IPS-18a (cell line): Measurements from ENCODE around the gene BCL2L1.

Experiments
- H3K27ac ChIP-seq: one replicate; pipeline ENCODE4 v1.5.1; 2013; ENCODE audit warnings: low read length
- H3K27me3 ChIP-seq: one replicate; pipeline ENCODE4 v1.6.1; 2013; ENCODE audit warnings: mild to moderate bottlenecking, low read length; ENCODE audit not compliant: control insufficient read depth, insufficient read depth
- H3K36me3 ChIP-seq: one replicate; pipeline ENCODE4 v1.6.1; 2013; ENCODE audit warnings: low read depth, low read length; ENCODE audit not compliant: control insufficient read depth
- H3K4me1 ChIP-seq: one replicate; pipeline ENCODE4 v1.6.1; 2013; ENCODE audit warnings: low read depth, low read length; ENCODE audit not compliant: control insufficient read depth
- H3K4me3 ChIP-seq: one replicate; pipeline ENCODE4 v1.5.1; 2013; ENCODE audit warnings: low read length
- H3K9ac ChIP-seq: one replicate; pipeline ENCODE4 v1.6.1; 2013; ENCODE audit warnings: mild to moderate bottlenecking, low read length, moderate library complexity
- H3K9me3 ChIP-seq: one replicate; pipeline ENCODE4 v1.6.1; 2013; ENCODE audit warnings: low read depth, low read length; ENCODE audit not compliant: control insufficient read depth

Gene BCL2L1

DNA sequence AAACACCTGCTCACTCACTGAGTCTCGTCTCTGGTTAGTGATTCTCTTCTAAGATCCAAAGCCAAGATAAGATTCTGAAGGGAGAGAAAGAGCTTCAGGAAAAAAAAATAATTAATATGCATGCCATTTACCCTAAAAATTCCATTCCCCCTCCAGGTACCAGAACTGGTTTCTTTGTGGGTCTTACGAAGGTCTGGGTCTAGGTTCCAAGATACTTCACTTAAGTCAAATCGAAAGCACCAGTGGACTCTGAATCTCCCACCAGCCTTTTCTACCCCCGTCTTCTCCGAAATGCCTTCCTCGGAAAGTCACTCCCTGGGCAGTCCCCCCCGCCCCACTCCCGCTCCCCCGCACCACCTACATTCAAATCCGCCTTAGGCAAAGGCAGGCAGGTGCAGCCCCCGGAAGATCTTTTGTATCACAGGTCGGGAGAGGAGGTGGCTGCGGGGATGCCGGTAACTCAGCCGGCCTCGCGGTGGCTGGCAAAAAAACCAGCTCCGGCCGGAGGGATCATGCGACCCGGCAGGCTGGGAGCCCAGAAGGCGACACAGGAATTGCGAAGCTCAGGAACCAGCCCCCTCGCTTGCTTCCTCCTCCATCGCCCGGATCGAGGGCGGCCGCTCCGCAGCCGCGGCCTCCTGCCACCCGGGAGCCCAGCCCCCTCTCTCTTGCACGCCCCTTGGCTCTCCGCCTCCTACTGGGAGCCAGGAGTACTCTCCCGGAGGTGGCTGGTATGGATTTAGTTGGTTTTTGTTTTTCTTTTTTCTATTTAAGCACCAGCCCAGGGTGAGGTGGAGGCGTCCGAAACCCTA lies at the start of gene BCL2L1:
Gene BCL2L1 (minus strand): TSS at position 612 of the 812 bp plus-strand sequence. CDS start 650 bp downstream, outside the sequence.
- H3K9ac ChIP-seq = peak within 1 kb of the TSS; percentile 90
- H3K27ac ChIP-seq = peak within 1 kb of the TSS; percentile 91
- peaks cover 19% of the 10 kb centered on the region for H3K36me3 ChIP-seq
- no peaks in the 10 kb centered on the region for H3K27me3 ChIP-seq
- H3K4me1 ChIP-seq = peaks cover 34% of the 10 kb centered on the region
- no peaks in the 10 kb centered on the region for H3K9me3 ChIP-seq
- H3K4me3 ChIP-seq = peak within 1 kb of the TSS; percentile 63

DNA sequence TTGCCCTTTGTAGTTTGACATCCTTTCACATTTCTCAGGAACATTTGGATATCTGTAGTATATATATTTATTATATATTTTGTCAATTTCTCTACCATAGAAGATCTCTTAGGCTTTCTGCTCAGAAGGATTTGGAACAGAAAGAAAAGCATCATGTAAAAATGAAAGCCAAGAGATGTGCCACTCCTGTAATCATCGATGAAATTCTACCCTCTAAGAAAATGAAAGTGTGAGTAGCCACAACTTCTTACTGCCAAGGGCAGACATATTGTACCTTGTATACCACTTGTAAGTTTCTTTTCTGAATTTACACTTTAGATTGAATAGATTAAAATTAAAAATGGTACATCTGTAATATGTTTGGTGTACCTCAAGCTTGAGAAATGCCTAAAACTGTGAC lies 47.6 kb upstream of the BCL2L1 start:
- no peak overlapping the region for H3K27ac ChIP-seq
- H3K27me3 ChIP-seq = no peaks in the 10 kb centered on the region
- peaks cover 77% of the 10 kb centered on the region for H3K36me3 ChIP-seq
- H3K4me1 ChIP-seq = no peaks in the 10 kb centered on the region
- H3K4me3 ChIP-seq = no peak overlapping the region
- H3K9me3 ChIP-seq = no peaks in the 10 kb centered on the region
- no peak overlapping the region for H3K9ac ChIP-seq

DNA sequence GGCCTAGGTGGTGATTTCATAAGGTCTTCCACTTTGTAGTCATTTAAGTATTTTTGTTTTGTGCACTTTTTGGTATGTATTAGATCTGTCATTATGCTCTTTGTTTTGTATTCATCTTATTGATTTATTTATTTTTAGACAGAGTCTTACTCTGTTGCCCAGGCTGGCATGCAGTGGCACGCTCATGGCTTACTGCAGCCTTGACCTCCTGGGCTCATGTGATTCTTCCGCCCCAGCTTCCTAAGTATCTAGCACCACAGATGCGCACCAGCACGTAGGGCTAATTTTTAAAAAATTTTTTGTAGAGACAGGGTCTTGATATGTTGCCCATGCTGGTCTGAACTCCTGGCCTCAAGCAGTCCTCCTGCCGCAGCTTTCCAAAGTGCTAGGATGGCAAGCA lies 47.0 kb upstream of the BCL2L1 start:
- Histone ChIP-seq H3K4me1 (no peaks in the 10 kb centered on the region), H3K27ac (no peak overlapping the region), H3K27me3 (no peaks in the 10 kb centered on the region), H3K4me3 (no peak overlapping the region), H3K9ac (no peak overlapping the region), H3K9me3 (no peaks in the 10 kb centered on the region), H3K36me3 (peaks cover 82% of the 10 kb centered on the region)

DNA sequence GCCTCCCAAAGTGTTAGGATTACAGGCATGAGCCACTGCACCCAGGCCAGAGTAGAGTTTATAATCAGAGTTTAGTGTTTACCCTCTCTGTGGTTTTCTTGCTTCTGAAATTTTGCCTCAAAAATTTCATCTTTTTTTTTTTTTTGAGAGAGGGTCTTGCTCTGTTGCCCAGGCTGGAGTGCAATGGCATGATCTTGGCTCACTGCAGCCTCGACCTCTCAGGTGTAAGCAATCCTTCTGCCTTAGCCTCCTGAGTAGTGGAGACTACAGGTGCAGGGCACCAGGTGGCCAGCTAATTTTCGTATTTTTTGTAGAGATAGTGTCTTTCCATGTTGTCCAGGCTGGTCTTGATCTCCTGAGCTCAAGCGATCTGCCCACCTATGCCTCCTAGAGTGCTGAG lies 45.1 kb upstream of the BCL2L1 start:
- Histone ChIP-seq H3K9me3 (no peaks in the 10 kb centered on the region), H3K4me1 (no peaks in the 10 kb centered on the region), H3K27ac (no peak overlapping the region), H3K4me3 (no peak overlapping the region), H3K36me3 (peaks cover 71% of the 10 kb centered on the region), H3K27me3 (no peaks in the 10 kb centered on the region), H3K9ac (no peak overlapping the region)

DNA sequence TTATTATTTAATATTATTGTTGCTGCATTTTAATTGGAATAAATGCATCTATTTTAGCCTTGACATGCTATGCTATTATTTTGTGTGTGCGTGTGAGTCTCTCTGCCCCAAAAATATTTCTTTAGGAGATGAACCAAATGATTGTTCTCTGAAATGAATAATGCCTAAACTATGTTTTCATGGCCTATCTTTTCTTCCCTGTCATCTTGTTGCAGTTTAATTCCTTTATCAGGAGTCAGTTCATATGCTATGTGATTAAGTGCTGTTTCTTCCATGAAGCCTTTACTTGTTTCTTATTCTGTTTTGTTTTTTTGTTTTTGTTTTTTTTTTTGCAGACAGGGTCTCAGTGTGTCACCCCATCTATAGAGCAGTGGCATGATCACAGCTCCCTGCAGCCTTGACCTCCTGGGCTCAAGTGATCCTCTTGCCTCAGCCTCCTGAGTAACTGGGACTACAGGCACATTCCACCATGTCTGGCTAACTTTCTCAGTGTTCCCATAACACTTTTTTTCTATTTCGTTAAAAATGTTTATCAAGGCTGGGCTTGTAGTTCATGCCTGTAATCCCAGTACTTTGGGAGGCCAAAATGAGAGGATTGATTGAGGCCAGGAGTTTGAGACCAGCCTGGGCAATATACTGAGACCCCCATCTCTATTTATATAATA lies 42.1 kb upstream of the BCL2L1 start:
- no peak overlapping the region for H3K27ac ChIP-seq
- no peaks in the 10 kb centered on the region for H3K9me3 ChIP-seq
- H3K27me3 ChIP-seq = no peaks in the 10 kb centered on the region
- H3K4me1 ChIP-seq = no peaks in the 10 kb centered on the region
- H3K4me3 ChIP-seq = no peak overlapping the region
- peaks cover 66% of the 10 kb centered on the region for H3K36me3 ChIP-seq
- no peak overlapping the region for H3K9ac ChIP-seq

DNA sequence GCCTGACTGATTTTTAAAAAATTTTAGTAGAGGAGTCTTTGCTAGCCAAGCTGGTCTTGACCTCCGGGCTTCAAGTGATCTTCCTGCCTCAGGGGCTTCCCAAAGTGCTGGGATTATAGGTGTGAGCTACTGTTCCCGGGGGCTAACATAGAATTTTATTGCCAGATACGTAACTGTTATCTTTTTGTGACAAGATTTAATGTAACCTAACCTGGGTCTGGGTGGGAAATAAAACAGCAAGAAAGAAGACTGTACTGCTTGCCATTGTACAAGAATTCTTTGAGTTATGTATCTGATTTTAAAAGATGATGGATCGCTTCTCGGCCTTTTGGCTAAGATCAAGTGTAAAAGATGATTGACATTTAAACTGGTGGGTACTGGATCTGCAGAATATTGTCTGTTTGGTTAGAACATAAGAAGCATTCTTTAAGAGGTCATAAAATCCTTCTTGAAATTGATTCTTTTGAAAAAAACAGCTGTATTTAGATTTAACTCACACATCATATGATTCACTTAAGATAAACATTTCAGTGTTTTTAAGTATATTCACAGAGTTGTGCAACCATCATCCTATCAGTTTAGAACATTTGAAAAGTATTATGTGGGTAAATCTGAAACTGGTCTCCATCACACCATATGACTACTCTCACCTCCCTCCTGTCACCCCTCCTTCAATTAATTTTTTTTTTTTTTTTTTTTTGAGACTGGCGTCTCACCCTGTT lies 38.0 kb upstream of the BCL2L1 start:
- peaks cover 50% of the 10 kb centered on the region for H3K36me3 ChIP-seq
- H3K27ac ChIP-seq = no peak overlapping the region

DNA sequence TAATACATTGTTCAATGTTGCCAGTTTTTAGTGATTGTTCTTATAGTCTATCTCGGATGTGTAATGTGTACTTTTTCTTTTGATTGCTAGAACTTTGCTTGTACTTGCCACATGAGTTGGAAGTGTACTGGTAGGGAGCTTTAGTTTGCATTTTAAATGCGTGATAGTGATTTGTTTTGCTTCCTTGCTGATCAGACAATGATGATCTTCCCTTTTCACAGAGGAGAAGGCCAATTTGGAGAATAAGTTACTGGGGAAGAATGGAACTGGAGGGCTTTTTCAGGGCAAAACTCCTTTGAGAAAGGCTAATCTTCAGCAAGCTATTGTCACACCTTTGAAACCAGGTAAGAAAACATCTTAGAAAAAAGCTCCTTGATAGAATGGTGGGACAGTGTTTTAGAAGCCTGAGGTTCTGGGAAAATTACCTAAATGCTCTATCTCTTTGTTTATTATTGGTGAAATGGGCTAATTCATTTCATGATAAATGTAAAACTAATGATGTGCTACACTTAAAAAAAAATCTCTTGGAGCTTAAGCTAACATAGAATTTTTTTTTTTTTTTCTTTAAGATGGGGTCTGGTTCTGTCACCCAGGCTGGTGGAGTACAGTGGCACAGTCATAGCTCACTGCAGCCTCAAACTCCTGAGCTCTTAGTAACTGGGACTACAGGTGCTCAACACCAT lies 37.3 kb upstream of the BCL2L1 start:
- Histone ChIP-seq H3K36me3 (peaks cover 43% of the 10 kb centered on the region), H3K27ac (no peak overlapping the region), H3K4me1 (no peaks in the 10 kb centered on the region), H3K9ac (no peak overlapping the region), H3K9me3 (no peaks in the 10 kb centered on the region), H3K27me3 (no peaks in the 10 kb centered on the region), H3K4me3 (no peak overlapping the region)

More for the DNA sequence above, 38.0 kb upstream of the BCL2L1 start:
- Histone ChIP-seq H3K4me3 (no peak overlapping the region), H3K4me1 (no peaks in the 10 kb centered on the region), H3K9me3 (no peaks in the 10 kb centered on the region), H3K27me3 (no peaks in the 10 kb centered on the region), H3K9ac (no peak overlapping the region)

DNA sequence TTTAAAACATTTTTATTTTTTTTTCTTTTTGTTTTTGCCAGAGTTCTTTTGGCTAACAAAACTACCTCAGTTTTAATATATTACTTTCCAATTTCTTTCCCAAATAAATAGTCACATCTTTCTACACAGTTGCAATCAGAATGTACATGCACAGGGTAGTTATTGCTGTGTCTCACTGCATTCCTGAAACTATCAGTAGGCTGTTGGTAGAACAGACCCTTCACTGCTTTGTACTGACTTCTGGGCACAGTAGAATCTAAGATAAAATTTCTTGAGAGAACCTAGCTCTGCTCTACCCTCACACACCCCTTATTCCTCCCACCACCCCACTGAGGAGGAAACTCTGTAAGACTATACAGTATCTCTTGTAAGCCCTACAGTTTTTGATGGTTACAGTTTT lies 36.3 kb upstream of the BCL2L1 start:
- Histone ChIP-seq H3K4me1 (no peaks in the 10 kb centered on the region), H3K9me3 (no peaks in the 10 kb centered on the region), H3K36me3 (peaks cover 39% of the 10 kb centered on the region), H3K4me3 (no peak overlapping the region), H3K27ac (no peak overlapping the region), H3K9ac (no peak overlapping the region), H3K27me3 (no peaks in the 10 kb centered on the region)

DNA sequence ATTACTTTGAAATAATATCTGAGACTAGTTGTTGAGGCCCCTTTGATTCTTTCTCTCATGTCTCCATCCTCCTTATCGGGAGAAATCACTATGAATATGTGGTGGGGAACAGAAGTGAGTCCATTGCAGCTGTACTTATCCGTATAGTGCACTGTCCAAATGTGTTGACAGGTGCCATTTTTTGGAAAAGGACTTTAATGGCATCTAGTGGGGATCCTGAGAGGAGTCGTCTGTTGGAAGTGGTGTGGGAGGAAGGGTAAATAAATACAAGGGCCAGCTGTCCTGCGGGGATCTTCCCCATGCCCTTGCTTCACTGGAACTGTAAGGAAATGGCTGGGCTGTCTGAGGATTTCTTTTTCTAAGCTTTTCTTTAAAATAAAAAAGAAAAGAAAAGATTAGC lies 35.9 kb upstream of the BCL2L1 start:
- Histone ChIP-seq H3K27me3 (no peaks in the 10 kb centered on the region), H3K36me3 (peaks cover 39% of the 10 kb centered on the region), H3K9ac (no peak overlapping the region), H3K4me3 (no peak overlapping the region), H3K27ac (no peak overlapping the region), H3K9me3 (no peaks in the 10 kb centered on the region), H3K4me1 (no peaks in the 10 kb centered on the region)

DNA sequence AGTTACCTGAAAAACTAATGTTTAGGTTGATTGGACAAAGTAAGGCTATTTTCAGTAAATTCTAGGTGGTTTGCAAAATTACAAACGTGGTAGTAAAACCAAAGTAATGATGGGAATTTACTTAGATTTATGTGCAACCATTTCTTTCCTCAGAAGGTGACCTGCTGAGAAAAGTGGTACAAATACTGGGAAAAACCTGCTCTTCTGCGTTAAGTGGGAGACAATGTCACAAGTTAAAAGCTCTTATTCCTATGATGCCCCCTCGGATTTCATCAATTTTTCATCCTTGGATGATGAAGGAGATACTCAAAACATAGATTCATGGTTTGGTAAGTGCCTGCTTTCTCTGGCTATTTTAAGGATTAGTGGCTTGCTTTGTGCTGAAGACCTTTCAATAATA lies 34.6 kb upstream of the BCL2L1 start:
- Histone ChIP-seq H3K4me1 (no peaks in the 10 kb centered on the region), H3K27me3 (no peaks in the 10 kb centered on the region), H3K36me3 (peaks cover 43% of the 10 kb centered on the region), H3K27ac (no peak overlapping the region), H3K9me3 (no peaks in the 10 kb centered on the region), H3K9ac (no peak overlapping the region), H3K4me3 (no peak overlapping the region)

DNA sequence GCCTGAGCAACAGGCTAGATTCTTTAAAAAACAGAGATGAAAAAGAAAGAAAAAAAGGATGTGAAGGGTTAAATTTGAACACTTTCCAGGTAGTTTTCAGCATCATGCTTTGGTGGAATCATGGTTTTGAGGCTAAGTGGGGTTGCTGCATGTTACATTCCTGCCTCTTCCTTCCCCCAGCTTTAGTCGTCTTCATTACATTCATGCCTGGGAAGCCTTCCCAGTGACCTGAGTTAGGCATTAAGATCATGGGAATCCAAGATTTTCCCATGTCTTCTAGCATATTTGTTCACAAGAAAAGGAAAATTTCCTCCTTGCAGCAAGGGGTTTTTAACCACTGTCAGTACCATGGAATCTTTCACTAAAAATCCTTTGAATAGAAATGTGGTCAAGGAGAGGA lies 28.5 kb upstream of the BCL2L1 start:
- no peak overlapping the region for H3K9ac ChIP-seq
- no peaks in the 10 kb centered on the region for H3K27me3 ChIP-seq
- H3K4me1 ChIP-seq = no peaks in the 10 kb centered on the region
- no peak overlapping the region for H3K27ac ChIP-seq
- H3K36me3 ChIP-seq = peaks cover 13% of the 10 kb centered on the region
- no peaks in the 10 kb centered on the region for H3K9me3 ChIP-seq
- no peak overlapping the region for H3K4me3 ChIP-seq
